Sigmoid colon (tissue), 4 donors: ENCODE results near the gene EFNA5.

Experiments used
- CTCF ChIP-seq, 4 experiments: fragments of 450-650 bp in 3 of 4; fragments of 200-600 bp in 1 of 4; IDR thresholded peaks; one replicate each; pipeline ENCODE4 v1.5.1; 2016 to 2019; ENCODE audit warnings: antibody characterized with exemption in 4 of 4, mild to moderate bottlenecking in 3 of 4, moderate library complexity in 2 of 4
- EP300 ChIP-seq, 4 donors: sonication (generic); formaldehyde crosslinking; IDR thresholded peaks; one replicate each; pipeline ENCODE4 v1.6.1; 2017; ENCODE audit warnings: antibody characterized with exemption in 4 of 4
- POLR2A ChIP-seq, 2 donors: fragments of 450-650 bp; IDR thresholded peaks; one replicate each; pipeline ENCODE4 v1.6.1; 2016; ENCODE audit warnings: antibody characterized with exemption in 2 of 2, mild to moderate bottlenecking in 2 of 2, moderate library complexity in 2 of 2
- POLR2AphosphoS5 ChIP-seq, 4 donors: sonication (generic); formaldehyde crosslinking; IDR thresholded peaks; one replicate each; pipeline ENCODE4 v1.6.1; 2017; ENCODE audit warnings: antibody characterized with exemption in 4 of 4

GRCh38 chr5:107577394-107577950, 93.3 kb downstream of the EFNA5 start:
- TF ChIP-seq CTCF (IDR thresholded peaks at IDR 0.05) (no peak), EP300 (IDR thresholded peaks at IDR 0.05) (no peak), POLR2AphosphoS5 (IDR thresholded peaks at IDR 0.05) (no peak), POLR2A (IDR thresholded peaks at IDR 0.05) (no peak)
